ENCODE measurements around the gene MAML2. TPM values are rescaled to one million over a fixed set of nuclear protein-coding genes. Genes with fewer than 3 reads are reported as not detected.
A peak's percentile ranks its signal among the peaks of the same experiment; 100 is the strongest.

The MAML2 gene
- polyA plus RNA-seq, 1 of the 3 experiments (the other 2 are of a cell fraction) = 20.1 TPM

DNA sequence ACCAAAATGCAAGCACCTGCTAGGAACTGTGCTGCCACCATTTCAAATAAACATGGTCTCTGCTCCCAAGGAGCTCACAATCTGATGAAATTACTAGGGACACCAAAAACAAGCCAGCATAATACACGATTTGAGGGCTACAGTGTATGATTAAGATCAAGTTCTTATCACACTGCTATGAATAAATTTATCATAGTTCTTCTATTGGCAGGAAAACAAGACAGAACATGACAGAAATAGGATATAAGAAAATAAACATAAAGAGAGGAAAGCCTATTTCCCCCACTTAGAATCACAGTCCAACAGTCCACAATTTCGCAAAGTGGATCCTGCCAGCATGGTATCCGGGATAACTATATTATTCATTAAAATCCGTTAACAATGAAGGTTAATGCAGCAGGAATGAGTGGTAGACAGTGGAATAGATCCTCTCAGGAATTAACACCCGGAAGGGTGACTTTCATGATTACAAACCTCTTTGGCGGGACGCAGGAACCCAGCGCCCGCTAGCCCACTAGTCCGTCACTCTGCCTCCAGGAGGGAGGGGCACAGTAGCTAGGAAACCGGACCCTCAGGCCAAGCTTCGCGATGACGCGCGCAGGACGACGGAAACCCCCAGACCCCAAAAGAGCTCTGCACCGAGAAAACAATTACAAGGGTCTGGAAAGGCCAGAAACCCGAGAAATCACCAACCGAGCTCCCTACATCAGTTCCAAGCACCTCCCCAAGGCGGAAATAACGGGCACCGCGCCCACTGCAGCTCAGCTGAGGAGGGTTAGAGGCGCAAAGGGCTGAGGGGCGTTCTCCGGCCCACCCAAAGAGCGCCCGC lies 46.1 kb upstream of the MAML2 start (continued):
- TF ChIP-seq, protein P1, sequence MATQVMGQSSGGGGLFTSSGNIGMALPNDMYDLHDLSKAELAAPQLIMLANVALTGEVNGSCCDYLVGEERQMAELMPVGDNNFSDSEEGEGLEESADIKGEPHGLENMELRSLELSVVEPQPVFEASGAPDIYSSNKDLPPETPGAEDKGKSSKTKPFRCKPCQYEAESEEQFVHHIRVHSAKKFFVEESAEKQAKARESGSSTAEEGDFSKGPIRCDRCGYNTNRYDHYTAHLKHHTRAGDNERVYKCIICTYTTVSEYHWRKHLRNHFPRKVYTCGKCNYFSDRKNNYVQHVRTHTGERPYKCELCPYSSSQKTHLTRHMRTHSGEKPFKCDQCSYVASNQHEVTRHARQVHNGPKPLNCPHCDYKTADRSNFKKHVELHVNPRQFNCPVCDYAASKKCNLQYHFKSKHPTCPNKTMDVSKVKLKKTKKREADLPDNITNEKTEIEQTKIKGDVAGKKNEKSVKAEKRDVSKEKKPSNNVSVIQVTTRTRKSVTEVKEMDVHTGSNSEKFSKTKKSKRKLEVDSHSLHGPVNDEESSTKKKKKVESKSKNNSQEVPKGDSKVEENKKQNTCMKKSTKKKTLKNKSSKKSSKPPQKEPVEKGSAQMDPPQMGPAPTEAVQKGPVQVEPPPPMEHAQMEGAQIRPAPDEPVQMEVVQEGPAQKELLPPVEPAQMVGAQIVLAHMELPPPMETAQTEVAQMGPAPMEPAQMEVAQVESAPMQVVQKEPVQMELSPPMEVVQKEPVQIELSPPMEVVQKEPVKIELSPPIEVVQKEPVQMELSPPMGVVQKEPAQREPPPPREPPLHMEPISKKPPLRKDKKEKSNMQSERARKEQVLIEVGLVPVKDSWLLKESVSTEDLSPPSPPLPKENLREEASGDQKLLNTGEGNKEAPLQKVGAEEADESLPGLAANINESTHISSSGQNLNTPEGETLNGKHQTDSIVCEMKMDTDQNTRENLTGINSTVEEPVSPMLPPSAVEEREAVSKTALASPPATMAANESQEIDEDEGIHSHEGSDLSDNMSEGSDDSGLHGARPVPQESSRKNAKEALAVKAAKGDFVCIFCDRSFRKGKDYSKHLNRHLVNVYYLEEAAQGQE (IDR thresholded peaks at IDR 0.05; ENCODE audit: low read depth, low read length) = no peak
- no peak for TF ChIP-seq RXRA (IDR thresholded peaks at IDR 0.05; ENCODE audit: borderline replicate concordance, low read depth)
- TF ChIP-seq NFIC (IDR thresholded peaks at IDR 0.05; ENCODE audit: borderline replicate concordance) = no peak; the same call in 1 of the 2 replicates

DNA sequence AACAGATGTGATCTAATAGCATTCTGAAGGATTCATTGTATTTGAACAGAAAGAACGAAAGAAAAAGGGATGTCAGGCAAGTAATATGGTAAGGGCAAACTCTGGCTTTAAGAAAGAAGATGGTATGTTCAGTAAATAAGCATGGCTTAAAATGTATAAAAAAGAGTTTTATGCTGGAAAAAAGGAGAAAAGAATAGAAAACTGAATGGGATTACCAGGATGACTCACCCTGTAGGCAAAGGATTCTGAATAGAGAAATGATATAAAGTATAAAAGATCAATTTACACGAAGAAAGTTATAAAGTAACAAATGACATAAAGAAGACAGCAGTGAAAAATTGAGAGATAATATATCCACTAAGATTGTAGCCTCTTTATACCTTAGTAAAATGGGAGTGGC lies 42.2 kb upstream of the MAML2 start:
- Histone ChIP-seq H3K27me3 (ENCODE audit: insufficient read depth) (no peaks in the 10 kb centered on the region), H2AFZ (ENCODE audit: low read depth) (no peak overlapping the region), H3K9ac (no peak overlapping the region), H3K4me2 (no peak overlapping the region), H3K9me3 (no peaks in the 10 kb centered on the region), H3K36me3 (replicated peaks in 1 of 2; ENCODE audit: control insufficient read depth in 1 of 2, insufficient read depth in 2 of 2, low read length in 1 of 2) (peaks cover 58 to 59% of the 10 kb centered on the region in 2 experiments), H3F3A (replicated peaks; ENCODE audit: insufficient read depth) (peaks cover 4% of the 10 kb centered on the region), H3K9me2 (no peaks in the 10 kb centered on the region), H3K27ac (ENCODE audit: low read depth in 2 of 2, low read length in 1 of 2) (no peak overlapping the region), H3K79me2 (ENCODE audit: insufficient read depth) (peaks cover 62% of the 10 kb centered on the region), H4K20me1 (ENCODE audit: insufficient read depth) (no peaks in the 10 kb centered on the region), H3K4me3 (ENCODE audit: low read depth in 2 of 2, low read length in 1 of 2) (no peak overlapping the region), H3K4me1 (ENCODE audit: control insufficient read depth in 1 of 2, insufficient read depth in 2 of 2, low read depth in 1 of 2, low read length in 1 of 2) (peaks cover 5 to 6% of the 10 kb centered on the region in 2 experiments; a peak in 2 of 4 replicates)
- DNase-seq = no peak
- ChIA-PET CTCF (interaction anchor here (1.2 kb wide), 1 partner anchor 43 kb away, joined by 3 read pairs; the partner anchor contains the start of gene MAML2), POLR2A (no interaction called here)
- WGBS (ENCODE audit: low lambda C conversion rate) = 83% methylated on average over 2 of the region's 2 CpGs
- TF ChIP-seq, protein P2, sequence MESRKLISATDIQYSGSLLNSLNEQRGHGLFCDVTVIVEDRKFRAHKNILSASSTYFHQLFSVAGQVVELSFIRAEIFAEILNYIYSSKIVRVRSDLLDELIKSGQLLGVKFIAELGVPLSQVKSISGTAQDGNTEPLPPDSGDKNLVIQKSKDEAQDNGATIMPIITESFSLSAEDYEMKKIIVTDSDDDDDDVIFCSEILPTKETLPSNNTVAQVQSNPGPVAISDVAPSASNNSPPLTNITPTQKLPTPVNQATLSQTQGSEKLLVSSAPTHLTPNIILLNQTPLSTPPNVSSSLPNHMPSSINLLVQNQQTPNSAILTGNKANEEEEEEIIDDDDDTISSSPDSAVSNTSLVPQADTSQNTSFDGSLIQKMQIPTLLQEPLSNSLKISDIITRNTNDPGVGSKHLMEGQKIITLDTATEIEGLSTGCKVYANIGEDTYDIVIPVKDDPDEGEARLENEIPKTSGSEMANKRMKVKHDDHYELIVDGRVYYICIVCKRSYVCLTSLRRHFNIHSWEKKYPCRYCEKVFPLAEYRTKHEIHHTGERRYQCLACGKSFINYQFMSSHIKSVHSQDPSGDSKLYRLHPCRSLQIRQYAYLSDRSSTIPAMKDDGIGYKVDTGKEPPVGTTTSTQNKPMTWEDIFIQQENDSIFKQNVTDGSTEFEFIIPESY (IDR thresholded peaks at IDR 0.05; ENCODE audit: borderline replicate concordance, low read depth) = no peak
- TF ChIP-seq SIN3A (IDR thresholded peaks at IDR 0.05; ENCODE audit: borderline replicate concordance, low read depth, low read length) = no peak
- 0 out of 2 replicates have a peak, but pooled peaks have one; percentile 4 for TF ChIP-seq FOSL2 (IDR thresholded peaks at IDR 0.05; ENCODE audit: borderline replicate concordance, low read depth)
- no peak for TF ChIP-seq RFX5 (IDR thresholded peaks at IDR 0.05; ENCODE audit: low read length)
- TF ChIP-seq TAF1 (IDR thresholded peaks at IDR 0.05; ENCODE audit: borderline replicate concordance, low read depth, low read length) = no peak
- no peak for TF ChIP-seq SMC3 (IDR thresholded peaks at IDR 0.05; ENCODE audit: low read depth, low read length)

All from SK-N-SH (cell line).